SK-N-SH (cell line): Measurements from ENCODE around the gene SYNJ2. TPM values are rescaled to one million over a fixed set of nuclear protein-coding genes. Genes with fewer than 3 reads are reported as not detected.

Experiments
- CTCF ChIA-PET: fragments of 300-600, 350-600 bp; formaldehyde crosslinking; extraction: SDS; loops from one replicate; lab custom pipeline; 2021; lab: Yijun Ruan, JAX
- POLR2A ChIA-PET: fragments of 350-600 bp; sonication (Branson Sonifier 250); formaldehyde crosslinking; extraction: SDS; loops from one replicate; lab custom pipeline; 2020; ENCODE audit warnings: antibody characterized with exemption, inconsistent platforms; lab: Yijun Ruan, JAX
- DNase-seq: peaks from one replicate; pipeline ENCODE4 v3.0.0; 2012
- H2AFZ ChIP-seq: fragments of 200-600 bp; sonication (generic); 2 replicates; pipeline ENCODE4 v1.8.1; 2016; ENCODE audit warnings: antibody characterized with exemption, mild to moderate bottlenecking, low read depth
- H3F3A ChIP-seq: fragments of 200-600 bp; sonication (generic); replicated peaks from 2 replicates; pipeline ENCODE3; 2016; ENCODE audit warnings: antibody characterized with exemption, mild to moderate bottlenecking; ENCODE audit not compliant: insufficient read depth
- H3K27ac ChIP-seq, 2 experiments: fragments of 200-500 bp in 1 of 2; fragments of 200-600 bp in 1 of 2; sonication (Bioruptor generic) in 1 of 2; sonication (generic), shearing (Covaris generic) in 1 of 2; 2 replicates each; pipeline versions ENCODE4 v1.5.1 to v1.6.1; 2014 to 2016; ENCODE audit warnings: low read depth in 2 of 2, inconsistent platforms in 1 of 2, low read length in 1 of 2, mild to moderate bottlenecking in 1 of 2, mixed read lengths in 1 of 2
- H3K27me3 ChIP-seq: fragments of 200-600 bp; sonication (generic), shearing (Covaris generic); 2 replicates; pipeline ENCODE4 v1.6.1; 2016; ENCODE audit warnings: mixed run types; ENCODE audit not compliant: insufficient read depth
- H3K36me3 ChIP-seq, 2 experiments: fragments of 200-500 bp in 1 of 2; fragments of 200-600 bp in 1 of 2; sonication (Bioruptor generic) in 1 of 2; sonication (generic) in 1 of 2; replicated peaks in 1 of 2; 2 replicates each; pipeline versions ENCODE3 to v1.5.1; 2014 to 2016; ENCODE audit warnings: low read length in 1 of 2, mild to moderate bottlenecking in 1 of 2; ENCODE audit not compliant: insufficient read depth in 2 of 2, control insufficient read depth in 1 of 2
- H3K4me1 ChIP-seq, 2 experiments: fragments of 200-500 bp in 1 of 2; fragments of 200-600 bp in 1 of 2; sonication (Bioruptor generic) in 1 of 2; sonication (generic), shearing (Covaris generic) in 1 of 2; 2 replicates each; pipeline versions ENCODE4 v1.5.1 to v1.6.1; 2014 to 2016; ENCODE audit warnings: low read depth in 1 of 2, low read length in 1 of 2, mixed run types in 1 of 2; ENCODE audit not compliant: insufficient read depth in 2 of 2, control insufficient read depth in 1 of 2
- H3K4me2 ChIP-seq: fragments of 200-600 bp; sonication (generic), shearing (Covaris generic); 2 replicates; pipeline ENCODE4 v1.6.1; 2017; ENCODE audit warnings: mixed run types
- H3K4me3 ChIP-seq, 2 experiments: fragments of 200-500 bp in 1 of 2; fragments of 200-600 bp in 1 of 2; sonication (Bioruptor generic) in 1 of 2; sonication (generic), shearing (Covaris generic) in 1 of 2; 2 replicates each; pipeline versions ENCODE4 v1.5.1 to v1.8.1; 2014 to 2016; ENCODE audit warnings: low read depth in 2 of 2, inconsistent platforms in 1 of 2, low read length in 1 of 2, mild to moderate bottlenecking in 1 of 2, mixed read lengths in 1 of 2, moderate library complexity in 1 of 2
- H3K79me2 ChIP-seq: fragments of 200-600 bp; sonication (generic); 2 replicates; pipeline ENCODE4 v1.8.1; 2017; ENCODE audit warnings: mild to moderate bottlenecking; ENCODE audit not compliant: insufficient read depth
- H3K9ac ChIP-seq: fragments of 200-600 bp; sonication (generic); 2 replicates; pipeline ENCODE4 v1.6.1; 2017; ENCODE audit warnings: mixed run types
- H3K9me2 ChIP-seq: fragments of 200-600 bp; sonication (generic); 2 replicates; pipeline ENCODE4 v1.6.1; 2017; ENCODE audit warnings: mixed run types
- H3K9me3 ChIP-seq: fragments of 200-600 bp; sonication (generic); 2 replicates; pipeline ENCODE4 v1.6.1; 2017; ENCODE audit warnings: mixed run types, mild to moderate bottlenecking, moderate library complexity
- H4K20me1 ChIP-seq: fragments of 200-600 bp; sonication (generic); 2 replicates; pipeline ENCODE4 v1.6.1; 2017; ENCODE audit warnings: mild to moderate bottlenecking, mixed run types; ENCODE audit not compliant: insufficient read depth
- ELF1 ChIP-seq: IDR thresholded peaks from 2 replicates; pipeline ENCODE4 v1.4.0; 2012
- EP300 ChIP-seq, 2 experiments: IDR thresholded peaks; 2 replicates each; pipeline versions ENCODE4 v1.4.0 to v1.6.1; 2012; ENCODE audit warnings: borderline replicate concordance in 1 of 2, low read depth in 1 of 2, low read length in 1 of 2
- FOSL2 ChIP-seq: IDR thresholded peaks from 2 replicates; pipeline ENCODE4 v1.4.0; 2012; ENCODE audit warnings: low read depth, mild to moderate bottlenecking, moderate library complexity, borderline replicate concordance
- FOXJ3 ChIP-seq: sonication (generic); formaldehyde crosslinking; IDR thresholded peaks from 2 replicates; pipeline ENCODE4 v1.5.1; 2020; ENCODE audit warnings: mild to moderate bottlenecking, missing genetic modification reagents
- GATA2 ChIP-seq: sonication (generic); formaldehyde crosslinking; IDR thresholded peaks from 2 replicates; pipeline ENCODE4 v1.5.0; 2020; ENCODE audit warnings: mild to moderate bottlenecking, missing genetic modification reagents
- IRF3 ChIP-seq: fragments of 150-350 bp; IDR thresholded peaks from 2 replicates; pipeline ENCODE4 v1.6.1; 2016; ENCODE audit warnings: mild to moderate bottlenecking, low read depth, low read length
- MXI1 ChIP-seq: IDR thresholded peaks from 2 replicates; pipeline ENCODE4 v1.6.1; 2012; ENCODE audit warnings: mild to moderate bottlenecking, low read depth, low read length, improper control_type of control experiment
- NRF1 ChIP-seq: IDR thresholded peaks from 2 replicates; pipeline ENCODE4 v1.6.1; 2012; ENCODE audit warnings: low read depth, mild to moderate bottlenecking, low read length
- RXRA ChIP-seq: IDR thresholded peaks from 2 replicates; pipeline ENCODE4 v1.4.0; 2012; ENCODE audit warnings: low read depth, mild to moderate bottlenecking, borderline replicate concordance
- SMC3 ChIP-seq: IDR thresholded peaks from 2 replicates; pipeline ENCODE4 v1.6.1; 2012; ENCODE audit warnings: low read depth, low read length, improper control_type of control experiment
- TAF1 ChIP-seq: IDR thresholded peaks from 2 replicates; pipeline ENCODE4 v1.6.1; 2012; ENCODE audit warnings: low read depth, mild to moderate bottlenecking, low read length, moderate library complexity, borderline replicate concordance
- TCF12 ChIP-seq: IDR thresholded peaks from 2 replicates; pipeline ENCODE4 v1.4.0; 2012
- YY1 ChIP-seq: IDR thresholded peaks from 2 replicates; pipeline ENCODE4 v1.4.0; 2012; ENCODE audit warnings: low read depth, mild to moderate bottlenecking
- ZBTB33 ChIP-seq: IDR thresholded peaks from 2 replicates; pipeline ENCODE4 v1.4.0; 2012; ENCODE audit warnings: low read depth, borderline replicate concordance
- WGBS: methylation state at CpG from one replicate; pipeline ENCODE4 v1.1.6; 2017; ENCODE audit warnings: low lambda C conversion rate; 5-methylcytosine and 5-hydroxymethylcytosine counted together
- polyA plus RNA-seq, 3 experiments: library from polyadenylated mRNA; depleted of rRNA; stranded (reverse); fragments of >200 nt; gene quantifications; 2 replicates each; pipeline ENCODE4 v1.2.3, GENCODE V29; 2012
- TF ChIP-seq, protein P1 (sequence below): IDR thresholded peaks from 2 replicates; pipeline ENCODE4 v1.6.1; 2012; ENCODE audit warnings: mild to moderate bottlenecking, low read depth, low read length, moderate library complexity

Gene SYNJ2
- polyA plus RNA-seq, 1 of the 3 experiments (the other 2 are of a cell fraction), result 40.0 TPM

DNA sequence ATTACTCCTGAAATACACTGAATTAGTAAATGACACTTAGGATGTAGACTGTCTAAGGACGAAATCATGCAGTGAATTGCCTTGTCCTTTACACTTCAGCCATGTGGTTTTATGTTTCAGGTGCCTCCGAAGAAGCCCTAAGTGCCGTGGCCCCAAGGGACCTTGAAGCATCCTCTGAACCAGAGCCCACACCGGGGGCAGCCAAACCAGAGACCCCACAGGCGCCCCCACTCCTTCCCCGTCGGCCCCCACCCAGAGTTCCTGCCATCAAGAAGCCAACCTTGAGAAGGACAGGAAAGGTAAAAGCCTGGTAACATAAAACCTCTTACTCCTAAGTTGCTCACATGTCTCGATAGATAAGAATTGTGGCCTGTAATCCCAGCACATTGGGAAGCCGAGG is 111.1 kb downstream of the SYNJ2 start:
- H3K4me3 ChIP-seq, result no peak overlapping the region
- H3K27me3 ChIP-seq, result no peaks in the 10 kb centered on the region
- TF ChIP-seq IRF3, result no peak
- DNase-seq, result no peak
- WGBS, result 96% methylated on average over 9 of the region's 9 CpGs
- no peaks in the 10 kb centered on the region for H3K9me2 ChIP-seq
- no peak overlapping the region for H3K4me2 ChIP-seq
- H3K9me3 ChIP-seq, result no peaks in the 10 kb centered on the region
- H2AFZ ChIP-seq, result no peak overlapping the region
- H3K36me3 ChIP-seq, result peaks cover 30 to 91% of the 10 kb centered on the region in 2 experiments
- H4K20me1 ChIP-seq, result no peaks in the 10 kb centered on the region
- ChIA-PET POLR2A (no interaction called here), CTCF (no interaction called here)
- no peaks in the 10 kb centered on the region for H3K79me2 ChIP-seq
- H3F3A ChIP-seq, result peaks cover 4% of the 10 kb centered on the region
- H3K9ac ChIP-seq, result no peak overlapping the region
- no peak overlapping the region for H3K27ac ChIP-seq
- peaks cover 0 to 2% of the 10 kb centered on the region in 2 experiments; a peak in 1 of 4 replicates for H3K4me1 ChIP-seq

DNA sequence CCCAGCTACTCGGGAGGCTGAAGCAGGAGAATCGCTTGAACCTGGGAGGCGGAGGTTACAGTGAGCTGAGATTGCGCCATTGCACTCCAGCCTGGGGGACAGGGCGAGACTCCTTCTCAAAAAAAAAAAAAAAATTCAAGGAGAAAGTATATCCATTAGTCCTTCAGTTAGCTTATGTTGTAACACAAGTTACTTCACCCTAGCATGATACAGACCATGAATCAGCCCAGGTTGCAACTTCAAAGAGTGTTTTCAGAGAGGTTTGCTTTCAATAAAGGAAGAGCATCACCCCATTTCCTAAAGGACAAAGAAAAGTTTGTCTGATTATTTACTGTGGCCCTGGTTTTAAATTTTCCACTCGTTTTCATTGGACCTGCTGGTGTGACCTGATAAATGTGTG is 113.4 kb downstream of the SYNJ2 start:
- Histone ChIP-seq H3K4me1 (peaks cover 0 to 2% of the 10 kb centered on the region in 2 experiments; a peak in 1 of 4 replicates), H3K27me3 (no peaks in the 10 kb centered on the region), H3K4me2 (no peak overlapping the region), H3K27ac (no peak overlapping the region), H3K9ac (no peak overlapping the region), H3F3A (peaks cover 19% of the 10 kb centered on the region), H3K79me2 (no peaks in the 10 kb centered on the region), H3K9me3 (no peaks in the 10 kb centered on the region), H3K9me2 (no peaks in the 10 kb centered on the region), H4K20me1 (no peaks in the 10 kb centered on the region), H3K4me3 (no peak overlapping the region), H3K36me3 (peaks cover 26 to 95% of the 10 kb centered on the region in 2 experiments), H2AFZ (no peak overlapping the region)
- TF ChIP-seq ELF1, result no peak
- TF ChIP-seq TCF12, result no peak
- TF ChIP-seq GATA2 (CRISPR knock-in tag), result no peak
- no peak for TF ChIP-seq EP300 (IDR thresholded peaks at IDR 0.05; ENCODE audit: borderline replicate concordance in 1 of 2, low read depth in 1 of 2, low read length in 1 of 2)
- TF ChIP-seq, protein P1, sequence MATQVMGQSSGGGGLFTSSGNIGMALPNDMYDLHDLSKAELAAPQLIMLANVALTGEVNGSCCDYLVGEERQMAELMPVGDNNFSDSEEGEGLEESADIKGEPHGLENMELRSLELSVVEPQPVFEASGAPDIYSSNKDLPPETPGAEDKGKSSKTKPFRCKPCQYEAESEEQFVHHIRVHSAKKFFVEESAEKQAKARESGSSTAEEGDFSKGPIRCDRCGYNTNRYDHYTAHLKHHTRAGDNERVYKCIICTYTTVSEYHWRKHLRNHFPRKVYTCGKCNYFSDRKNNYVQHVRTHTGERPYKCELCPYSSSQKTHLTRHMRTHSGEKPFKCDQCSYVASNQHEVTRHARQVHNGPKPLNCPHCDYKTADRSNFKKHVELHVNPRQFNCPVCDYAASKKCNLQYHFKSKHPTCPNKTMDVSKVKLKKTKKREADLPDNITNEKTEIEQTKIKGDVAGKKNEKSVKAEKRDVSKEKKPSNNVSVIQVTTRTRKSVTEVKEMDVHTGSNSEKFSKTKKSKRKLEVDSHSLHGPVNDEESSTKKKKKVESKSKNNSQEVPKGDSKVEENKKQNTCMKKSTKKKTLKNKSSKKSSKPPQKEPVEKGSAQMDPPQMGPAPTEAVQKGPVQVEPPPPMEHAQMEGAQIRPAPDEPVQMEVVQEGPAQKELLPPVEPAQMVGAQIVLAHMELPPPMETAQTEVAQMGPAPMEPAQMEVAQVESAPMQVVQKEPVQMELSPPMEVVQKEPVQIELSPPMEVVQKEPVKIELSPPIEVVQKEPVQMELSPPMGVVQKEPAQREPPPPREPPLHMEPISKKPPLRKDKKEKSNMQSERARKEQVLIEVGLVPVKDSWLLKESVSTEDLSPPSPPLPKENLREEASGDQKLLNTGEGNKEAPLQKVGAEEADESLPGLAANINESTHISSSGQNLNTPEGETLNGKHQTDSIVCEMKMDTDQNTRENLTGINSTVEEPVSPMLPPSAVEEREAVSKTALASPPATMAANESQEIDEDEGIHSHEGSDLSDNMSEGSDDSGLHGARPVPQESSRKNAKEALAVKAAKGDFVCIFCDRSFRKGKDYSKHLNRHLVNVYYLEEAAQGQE, result no peak
- TF ChIP-seq YY1, result no peak
- TF ChIP-seq FOXJ3, result no peak
- no peak for TF ChIP-seq RXRA
- TF ChIP-seq ZBTB33, result no peak
- no peak for TF ChIP-seq MXI1
- no peak for TF ChIP-seq TAF1
- no peak for TF ChIP-seq FOSL2
- TF ChIP-seq IRF3, result no peak
- no peak for TF ChIP-seq NRF1
- no peak for TF ChIP-seq SMC3
- DNase-seq, result no peak
- ChIA-PET CTCF (no interaction called here), POLR2A (no interaction called here)
- WGBS, result 96% methylated on average over 6 of the region's 6 CpGs
